Upper lobe of left lung (tissue), 6 donors: ENCODE measurements around the gene FGF14. TPM values are rescaled to one million over a fixed set of nuclear protein-coding genes. Genes with fewer than 3 reads are reported as not detected.

ENCODE experiments used
- ATAC-seq, 2 donors: fragments of 200-7000 bp; cut with Tn5 transposase; one replicate each; pipeline ENCODE4 v1.9.1; 2022; ENCODE audit warnings: mild to moderate bottlenecking in 2 of 2, moderate library complexity in 2 of 2; ENCODE audit not compliant: low FRiP score in 2 of 2
- DNase-seq, 2 donors: peaks; one replicate each; pipeline ENCODE4 v3.0.0-alpha.2; 2019 to 2020
- H3K27ac ChIP-seq, 4 donors: fragments of 200-600 bp; sonication (generic); one replicate each; pipeline ENCODE4 v1.5.1; 2016 to 2019
- H3K27me3 ChIP-seq, 4 donors: fragments of 200-600 bp; sonication (generic); one replicate each; pipeline ENCODE4 v1.5.1; 2017 to 2019
- H3K36me3 ChIP-seq, 4 donors: fragments of 200-600 bp; sonication (generic); one replicate each; pipeline ENCODE4 v1.5.1; 2016 to 2019
- H3K4me1 ChIP-seq, 4 donors: fragments of 200-600 bp; sonication (generic); one replicate each; pipeline ENCODE4 v1.5.1; 2018 to 2019
- H3K4me3 ChIP-seq, 4 donors: fragments of 200-600 bp; sonication (generic); one replicate each; pipeline ENCODE4 v1.5.1; 2017 to 2019; ENCODE audit warnings: mild to moderate bottlenecking in 2 of 4, moderate library complexity in 1 of 4
- H3K9me3 ChIP-seq, 4 donors: fragments of 200-600 bp; sonication (generic); one replicate each; pipeline ENCODE4 v1.5.1; 2018 to 2019
- EP300 ChIP-seq, 4 donors: sonication (generic); formaldehyde crosslinking; IDR thresholded peaks; one replicate each; pipeline ENCODE4 v1.5.1; 2017; ENCODE audit warnings: antibody characterized with exemption in 4 of 4, control low read depth in 2 of 4
- POLR2A ChIP-seq, 4 donors: fragments of 450-650 bp; IDR thresholded peaks; one replicate each; pipeline ENCODE4 v1.5.1; 2016 to 2017; ENCODE audit warnings: antibody characterized with exemption in 4 of 4, mild to moderate bottlenecking in 2 of 4
- POLR2AphosphoS5 ChIP-seq, 2 donors: sonication (generic); formaldehyde crosslinking; IDR thresholded peaks; one replicate each; pipeline ENCODE4 v1.5.1; 2017; ENCODE audit warnings: antibody characterized with exemption in 2 of 2
- WGBS, 2 donors: methylation state at CpG; one replicate each; pipeline ENCODE4 v1.1.5; 2017 to 2018; 5-methylcytosine and 5-hydroxymethylcytosine counted together
- total RNA-seq, 6 donors: library from RNA; depleted of rRNA in 4 of 6; stranded (reverse); fragments of >200 nt in 4 of 6; gene quantifications; one replicate each; pipeline versions ENCODE4 v1.1.0 to v1.2.1, GENCODE V29; 2016 to 2021
- TF ChIP-seq, protein P1 (sequence below), 6 experiments: fragments of 450-650 bp in 4 of 6; fragments of 200-600 bp in 2 of 6; sonication (generic) in 2 of 6; IDR thresholded peaks; one replicate each; pipeline ENCODE4 v1.5.1; 2016 to 2019; ENCODE audit warnings: antibody characterized with exemption in 6 of 6
- donor health status: DM: no; HTN: no; CAD: no; lungs with moderate emphysema.
- donor health status: DM: no; HTN: yes; CAD: no; lungs with severe emphysema.

FGF14 gene
- total RNA-seq, 6 donors from 2014 or later = 0.80 to 8.4 (median 4.1) TPM

DNA sequence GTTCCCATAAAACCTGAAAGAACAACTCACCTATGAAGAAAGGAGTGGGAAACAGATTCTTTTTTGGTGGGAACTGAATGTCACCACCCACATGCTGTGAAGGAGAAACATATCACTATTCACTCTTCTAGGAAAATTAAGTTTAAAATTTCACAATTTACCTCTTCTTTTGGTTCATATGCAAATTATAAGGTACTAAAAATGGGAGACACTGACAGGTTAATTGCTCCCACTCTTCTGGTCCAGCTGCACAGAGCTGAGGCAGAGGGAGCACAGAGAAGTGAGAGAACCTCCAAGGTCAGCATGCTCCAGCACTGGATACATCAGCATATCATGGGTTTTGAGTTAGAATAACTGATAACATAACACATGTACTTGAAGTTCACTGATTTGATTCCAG, 186.9 kb downstream of the FGF14 start:
- Histone ChIP-seq H3K36me3 (no peaks in the 10 kb centered on the region), H3K4me3 (no peak overlapping the region), H3K9me3 (no peaks in the 10 kb centered on the region), H3K27ac (no peak overlapping the region), H3K27me3 (no peaks in the 10 kb centered on the region), H3K4me1 (no peaks in the 10 kb centered on the region)
- TF ChIP-seq POLR2AphosphoS5 (IDR thresholded peaks at IDR 0.05) (no peak), POLR2A (IDR thresholded peaks at IDR 0.05) (no peak)
- TF ChIP-seq, protein P1, sequence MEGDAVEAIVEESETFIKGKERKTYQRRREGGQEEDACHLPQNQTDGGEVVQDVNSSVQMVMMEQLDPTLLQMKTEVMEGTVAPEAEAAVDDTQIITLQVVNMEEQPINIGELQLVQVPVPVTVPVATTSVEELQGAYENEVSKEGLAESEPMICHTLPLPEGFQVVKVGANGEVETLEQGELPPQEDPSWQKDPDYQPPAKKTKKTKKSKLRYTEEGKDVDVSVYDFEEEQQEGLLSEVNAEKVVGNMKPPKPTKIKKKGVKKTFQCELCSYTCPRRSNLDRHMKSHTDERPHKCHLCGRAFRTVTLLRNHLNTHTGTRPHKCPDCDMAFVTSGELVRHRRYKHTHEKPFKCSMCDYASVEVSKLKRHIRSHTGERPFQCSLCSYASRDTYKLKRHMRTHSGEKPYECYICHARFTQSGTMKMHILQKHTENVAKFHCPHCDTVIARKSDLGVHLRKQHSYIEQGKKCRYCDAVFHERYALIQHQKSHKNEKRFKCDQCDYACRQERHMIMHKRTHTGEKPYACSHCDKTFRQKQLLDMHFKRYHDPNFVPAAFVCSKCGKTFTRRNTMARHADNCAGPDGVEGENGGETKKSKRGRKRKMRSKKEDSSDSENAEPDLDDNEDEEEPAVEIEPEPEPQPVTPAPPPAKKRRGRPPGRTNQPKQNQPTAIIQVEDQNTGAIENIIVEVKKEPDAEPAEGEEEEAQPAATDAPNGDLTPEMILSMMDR (IDR thresholded peaks at IDR 0.05) = no peak
- no peak for ATAC-seq
- no peak for DNase-seq

DNA sequence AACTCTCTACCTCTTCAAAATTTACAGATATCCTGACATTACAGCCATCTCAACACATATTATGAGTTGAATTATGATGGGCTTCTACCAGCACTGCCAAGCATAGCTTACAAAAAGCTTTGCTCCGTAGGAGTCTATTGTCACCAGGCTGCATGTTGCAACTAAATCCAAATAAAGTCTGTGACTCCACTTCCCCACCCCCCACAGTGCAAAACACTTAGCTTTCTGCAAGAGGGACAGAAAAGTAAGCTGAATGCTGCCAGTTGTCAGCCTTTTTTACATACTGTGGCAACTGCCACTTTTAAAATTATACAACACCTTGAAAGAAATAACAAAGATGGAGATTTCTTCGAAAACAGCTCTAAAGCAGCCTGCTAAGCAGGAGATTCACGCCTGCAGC, 189.1 kb downstream of the FGF14 start:
- Histone ChIP-seq H3K36me3 (no peaks in the 10 kb centered on the region), H3K27me3 (no peaks in the 10 kb centered on the region), H3K4me3 (no peak overlapping the region), H3K27ac (no peak overlapping the region), H3K9me3 (no peaks in the 10 kb centered on the region), H3K4me1 (no peaks in the 10 kb centered on the region)
- 49 to 63% methylated on average over 3 of the region's 3 CpGs for WGBS, 2 donors
- ATAC-seq (no peak), DNase-seq (no peak)
- TF ChIP-seq, protein P1 (IDR thresholded peaks at IDR 0.05) = no peak
- TF ChIP-seq EP300 (IDR thresholded peaks at IDR 0.05) (no peak), POLR2AphosphoS5 (IDR thresholded peaks at IDR 0.05) (no peak), POLR2A (IDR thresholded peaks at IDR 0.05) (no peak)

DNA sequence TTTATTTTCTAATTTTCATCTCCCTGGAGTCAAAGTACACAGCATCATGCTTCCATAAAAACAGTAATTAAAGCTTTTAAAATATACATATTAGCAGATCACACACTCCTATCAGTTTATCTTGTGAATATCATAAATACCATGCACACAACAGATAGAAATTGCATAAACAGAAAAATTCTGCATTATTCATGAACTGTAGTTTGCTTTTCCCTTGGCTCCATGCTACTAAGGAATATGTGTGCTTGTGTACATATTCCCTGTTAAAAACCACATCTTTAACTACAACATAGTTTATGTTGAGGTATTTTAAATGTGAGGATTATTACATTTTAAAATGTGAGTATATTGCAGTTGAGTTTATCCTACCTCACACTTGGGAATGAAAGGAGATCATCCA, 193.5 kb downstream of the FGF14 start:
- Histone ChIP-seq H3K27me3 (no peaks in the 10 kb centered on the region), H3K27ac (no peak overlapping the region), H3K4me1 (no peaks in the 10 kb centered on the region), H3K9me3 (no peaks in the 10 kb centered on the region), H3K36me3 (no peaks in the 10 kb centered on the region), H3K4me3 (no peak overlapping the region)
- TF ChIP-seq EP300 (IDR thresholded peaks at IDR 0.05) = no peak
- TF ChIP-seq POLR2AphosphoS5 (IDR thresholded peaks at IDR 0.05) = no peak
- TF ChIP-seq, protein P1 (IDR thresholded peaks at IDR 0.05) = no peak
- no peak for TF ChIP-seq POLR2A (IDR thresholded peaks at IDR 0.05)
- no peak for DNase-seq
- no peak for ATAC-seq

DNA sequence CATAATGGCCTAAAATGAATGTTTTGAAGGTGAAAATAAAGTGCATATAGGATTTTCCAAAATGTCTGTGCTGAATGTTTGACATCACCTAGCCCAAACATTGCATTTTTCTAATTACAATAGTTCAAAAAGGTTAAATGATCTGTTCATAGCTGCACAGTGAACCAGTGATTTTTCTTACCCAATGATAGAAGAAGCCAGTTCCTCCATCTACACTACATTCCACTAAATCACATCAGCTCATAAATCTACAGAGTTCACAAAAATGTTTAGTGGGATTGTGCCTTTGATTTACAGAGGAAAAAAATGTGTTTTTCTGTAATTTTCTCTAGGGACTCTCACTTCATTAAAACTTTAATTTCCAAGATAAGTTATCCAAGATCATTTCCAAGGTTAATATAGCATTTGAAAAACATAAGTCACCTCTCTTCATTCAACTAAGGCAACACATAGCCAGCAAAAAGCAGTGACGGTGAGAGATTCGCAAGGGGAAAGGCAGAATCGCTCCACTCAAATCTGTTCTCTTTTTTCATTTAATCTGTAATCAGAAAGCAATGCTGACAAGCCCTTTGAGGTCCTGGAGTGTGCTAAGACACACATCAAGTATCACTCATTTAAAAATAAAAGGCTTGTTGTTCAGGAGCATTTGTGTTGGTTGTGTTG, 194.0 kb downstream of the FGF14 start:
- DNase-seq (no peak), ATAC-seq (no peak)
- H3K27ac ChIP-seq = no peak overlapping the region
- H3K27me3 ChIP-seq = no peaks in the 10 kb centered on the region
- H3K4me3 ChIP-seq = no peak overlapping the region
- 70 to 71% methylated on average over 3 of the region's 3 CpGs for WGBS, 2 donors
- H3K36me3 ChIP-seq = no peaks in the 10 kb centered on the region
- TF ChIP-seq, protein P1 (IDR thresholded peaks at IDR 0.05) = no peak
- TF ChIP-seq EP300 (IDR thresholded peaks at IDR 0.05) = no peak
- TF ChIP-seq POLR2AphosphoS5 (IDR thresholded peaks at IDR 0.05) = no peak
- TF ChIP-seq POLR2A (IDR thresholded peaks at IDR 0.05) = no peak
- H3K4me1 ChIP-seq = no peaks in the 10 kb centered on the region
- H3K9me3 ChIP-seq = no peaks in the 10 kb centered on the region

DNA sequence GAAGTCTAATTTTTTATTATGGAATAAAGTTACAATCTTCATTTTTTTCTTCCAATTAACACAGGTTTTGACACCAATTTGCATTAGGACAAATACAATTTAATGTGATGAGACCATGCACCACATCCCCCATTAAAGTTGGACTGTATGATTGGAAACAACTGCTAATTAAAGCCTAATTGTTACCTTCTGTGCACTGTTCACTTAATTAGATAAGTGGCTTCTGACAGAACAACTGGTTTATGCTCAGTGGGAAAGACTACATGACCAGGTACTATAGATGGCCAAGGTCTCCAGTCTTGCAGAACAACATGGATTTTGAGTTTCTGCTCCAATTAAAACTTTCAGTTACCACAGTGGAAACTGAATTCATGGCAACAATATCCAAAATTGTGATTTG, 198.1 kb downstream of the FGF14 start:
- Histone ChIP-seq H3K4me3 (no peak overlapping the region), H3K27ac (no peak overlapping the region), H3K4me1 (no peaks in the 10 kb centered on the region), H3K36me3 (no peaks in the 10 kb centered on the region), H3K9me3 (no peaks in the 10 kb centered on the region), H3K27me3 (no peaks in the 10 kb centered on the region)
- TF ChIP-seq POLR2A (IDR thresholded peaks at IDR 0.05) (no peak), POLR2AphosphoS5 (IDR thresholded peaks at IDR 0.05) (no peak), EP300 (IDR thresholded peaks at IDR 0.05) (no peak)
- TF ChIP-seq, protein P1 (IDR thresholded peaks at IDR 0.05) = no peak
- no peak for DNase-seq
- no peak for ATAC-seq
